ENCODE results near the gene CNIH1.

DNA sequence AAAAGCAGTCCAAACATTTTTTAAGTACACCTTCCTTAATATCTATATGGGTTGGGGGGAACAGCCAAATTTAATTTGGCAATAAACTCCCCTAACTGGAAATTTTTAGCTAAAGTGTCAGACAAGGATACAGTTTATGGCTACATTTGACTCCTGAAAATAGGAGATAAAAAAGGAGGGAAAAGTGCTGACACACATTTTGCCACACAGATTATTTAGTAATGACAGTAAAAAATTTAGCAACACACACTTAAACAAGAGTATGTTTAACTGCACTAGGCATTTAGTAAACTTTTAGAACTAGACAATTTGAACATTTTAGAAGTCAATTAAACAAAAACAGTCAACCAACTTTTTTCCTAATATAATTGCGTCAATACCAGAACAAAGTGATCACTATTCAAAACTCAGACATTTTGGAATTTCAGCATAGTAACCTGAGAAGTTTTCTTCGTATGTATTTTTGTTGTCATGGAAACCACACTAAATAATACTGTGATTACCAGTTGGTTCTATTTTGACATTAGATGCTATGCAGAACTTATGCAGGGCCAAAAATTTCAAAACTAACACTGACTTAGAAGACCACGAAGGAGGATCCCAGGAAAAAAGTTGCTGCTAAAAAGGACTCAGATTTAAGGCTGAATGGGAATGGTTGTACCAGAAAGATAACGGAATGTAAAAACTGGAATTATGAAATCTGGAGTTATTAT is 34.2 kb upstream of the CNIH1 start:
- TF ChIP-seq CTCF (IDR thresholded peaks at IDR 0.05) (no peak), POLR2A (IDR thresholded peaks at IDR 0.05) (no peak)
